H1 (cell line): Measurements from ENCODE around the gene SWT1. TPM values are rescaled to one million over a fixed set of nuclear protein-coding genes. Genes with fewer than 3 reads are reported as not detected.

ENCODE experiments used
- CTCF ChIA-PET: fragments of 300-600 bp; sonication (Branson Sonifier 250); formaldehyde crosslinking; loops from one replicate; lab custom pipeline; 2021; ENCODE audit not compliant: partially characterized antibody; lab: Charles Lee
- POLR2A ChIA-PET: fragments of 300-600 bp; sonication (Branson Sonifier 250); formaldehyde crosslinking; loops from one replicate; lab custom pipeline; 2021; ENCODE audit warnings: inconsistent platforms; ENCODE audit not compliant: partially characterized antibody; lab: Charles Lee
- DNase-seq, 2 experiments: peaks; one replicate each; pipeline versions ENCODE4 v3.0.0 to v3.0.0-alpha.2; 2010 to 2022; ENCODE audit warnings: low spot score in 2 of 2, low read depth in 1 of 2, mixed read lengths in 1 of 2
- FAIRE-seq: peaks from 2 replicates; lab custom pipeline; 2011; peaks lifted over from hg19 to GRCh38; lab: Jason Lieb, UNC
- H2AFZ ChIP-seq: 2 replicates; pipeline ENCODE4 v1.8.1; 2012; ENCODE audit warnings: low read length, inconsistent platforms
- H2AK5ac ChIP-seq: 2 replicates; pipeline ENCODE4 v1.6.1; 2013; ENCODE audit warnings: low read depth, low read length
- H2BK120ac ChIP-seq: replicated peaks from 2 replicates; pipeline ENCODE3; 2013; ENCODE audit warnings: low read depth, low read length, inconsistent platforms
- H2BK12ac ChIP-seq: 2 replicates; pipeline ENCODE4 v1.6.1; 2013; ENCODE audit warnings: low read depth, low read length
- H2BK15ac ChIP-seq: 2 replicates; pipeline ENCODE4 v1.6.1; 2013; ENCODE audit warnings: low read length
- H2BK20ac ChIP-seq: 2 replicates; pipeline ENCODE4 v1.6.1; 2013; ENCODE audit warnings: low read length
- H2BK5ac ChIP-seq: 2 replicates; pipeline ENCODE4 v1.6.1; 2013; ENCODE audit warnings: low read depth, low read length
- H3K14ac ChIP-seq: 2 replicates; pipeline ENCODE4 v1.6.1; 2013; ENCODE audit warnings: inconsistent platforms; ENCODE audit not compliant: insufficient read length
- H3K18ac ChIP-seq: 2 replicates; pipeline ENCODE4 v1.6.1; 2013; ENCODE audit warnings: low read length; ENCODE audit errors: extremely low read depth
- H3K23ac ChIP-seq: 2 replicates; pipeline ENCODE4 v1.6.1; 2013; ENCODE audit warnings: inconsistent platforms; ENCODE audit not compliant: insufficient read length
- H3K23me2 ChIP-seq: 2 replicates; pipeline ENCODE4 v1.6.1; 2013; ENCODE audit warnings: low read depth, low read length
- H3K27ac ChIP-seq: 2 replicates; pipeline ENCODE4 v1.6.1; 2011; ENCODE audit warnings: low read depth, low read length, inconsistent platforms
- H3K27me3 ChIP-seq, 4 experiments: replicated peaks in 1 of 4; 1 replicate in 1 of 4; 2 replicates in 3 of 4; pipeline versions ENCODE4 v1.6.1 to v1.8.1; 2011 to 2013; ENCODE audit warnings: low read length in 3 of 4, mild to moderate bottlenecking in 3 of 4, inconsistent platforms in 2 of 4, mixed read lengths in 2 of 4, moderate library complexity in 1 of 4; ENCODE audit not compliant: control insufficient read depth in 3 of 4, insufficient read depth in 3 of 4; ENCODE audit errors: extremely low read depth in 1 of 4
- H3K36me3 ChIP-seq, 4 experiments: 2 replicates each; pipeline versions ENCODE4 v1.6.1 to v1.8.1; 2011 to 2013; ENCODE audit warnings: mild to moderate bottlenecking in 4 of 4, low read length in 3 of 4, moderate library complexity in 2 of 4, control low read depth in 1 of 4, inconsistent platforms in 1 of 4; ENCODE audit not compliant: insufficient read depth in 4 of 4, control insufficient read depth in 2 of 4
- H3K4ac ChIP-seq: replicated peaks from 2 replicates; pipeline ENCODE3; 2013; ENCODE audit warnings: low read length, low read depth, mixed read lengths, inconsistent platforms; ENCODE audit not compliant: insufficient read length
- H3K4me1 ChIP-seq, 4 experiments: replicated peaks in 1 of 4; 1 replicate in 1 of 4; 2 replicates in 3 of 4; pipeline versions ENCODE4 v1.6.1 to v1.8.1; 2011 to 2013; ENCODE audit warnings: low read length in 3 of 4, inconsistent platforms in 2 of 4, mixed read lengths in 1 of 4; ENCODE audit not compliant: insufficient read depth in 4 of 4, control insufficient read depth in 3 of 4
- H3K4me2 ChIP-seq, 2 experiments: 2 replicates each; pipeline versions ENCODE4 v1.6.1 to v1.8.1; 2011 to 2013; ENCODE audit warnings: low read depth in 2 of 2, low read length in 2 of 2, control low read depth in 1 of 2, inconsistent platforms in 1 of 2, mild to moderate bottlenecking in 1 of 2; ENCODE audit not compliant: insufficient read depth in 1 of 2
- H3K4me3 ChIP-seq, 4 experiments: fragments of 200-600, 300-600 bp in 1 of 4; sonication (generic), shearing (Covaris generic), sonication (Bioruptor Twin) in 1 of 4; 2 replicates each; pipeline versions ENCODE4 v1.5.1 to v1.8.1; 2011 to 2016; ENCODE audit warnings: low read length in 4 of 4, low read depth in 3 of 4, control low read depth in 2 of 4, inconsistent platforms in 2 of 4, mild to moderate bottlenecking in 2 of 4, mixed read lengths in 1 of 4, moderate library complexity in 1 of 4; ENCODE audit not compliant: insufficient read depth in 2 of 4; ENCODE audit errors: extremely low read depth in 1 of 4
- H3K56ac ChIP-seq: replicated peaks from 2 replicates; pipeline ENCODE3; 2013; ENCODE audit warnings: low read depth, mild to moderate bottlenecking, mixed read lengths, low read length, inconsistent platforms; ENCODE audit not compliant: insufficient read length
- H3K79me1 ChIP-seq: 2 replicates; pipeline ENCODE4 v1.6.1; 2013; ENCODE audit warnings: low read depth, low read length, control low read depth
- H3K79me2 ChIP-seq, 2 experiments: 2 replicates each; pipeline versions ENCODE4 v1.6.1 to v1.8.1; 2012 to 2013; ENCODE audit warnings: low read length in 2 of 2, mild to moderate bottlenecking in 2 of 2, inconsistent platforms in 1 of 2; ENCODE audit not compliant: insufficient read depth in 2 of 2, control insufficient read depth in 1 of 2
- H3K9ac ChIP-seq, 4 experiments: replicated peaks in 1 of 4; 1 replicate in 1 of 4; 2 replicates in 3 of 4; pipeline versions ENCODE4 v1.6.1 to v1.8.1; 2011 to 2013; ENCODE audit warnings: low read depth in 3 of 4, low read length in 3 of 4, control low read depth in 2 of 4, mild to moderate bottlenecking in 2 of 4, moderate library complexity in 2 of 4, inconsistent platforms in 1 of 4; ENCODE audit errors: extremely low read depth in 1 of 4
- H3K9me3 ChIP-seq, 2 experiments: 2 replicates each; pipeline versions ENCODE4 v1.6.1 to v1.8.1; 2012 to 2013; ENCODE audit warnings: mild to moderate bottlenecking in 2 of 2, moderate library complexity in 2 of 2, control low read depth in 1 of 2, inconsistent platforms in 1 of 2, low read depth in 1 of 2, low read length in 1 of 2, mixed read lengths in 1 of 2; ENCODE audit not compliant: insufficient read depth in 2 of 2
- H4K20me1 ChIP-seq, 2 experiments: replicated peaks in 1 of 2; 2 replicates each; pipeline versions ENCODE3 to v1.8.1; 2011 to 2013; ENCODE audit warnings: inconsistent platforms in 2 of 2, low read length in 2 of 2, mild to moderate bottlenecking in 1 of 2; ENCODE audit not compliant: insufficient read depth in 2 of 2, control insufficient read depth in 1 of 2
- H4K5ac ChIP-seq: 2 replicates; pipeline ENCODE4 v1.6.1; 2013; ENCODE audit warnings: low read length, low read depth, mixed read lengths, inconsistent platforms; ENCODE audit not compliant: insufficient read length
- H4K8ac ChIP-seq: 2 replicates; pipeline ENCODE4 v1.8.0; 2013; ENCODE audit warnings: mild to moderate bottlenecking, moderate library complexity, low read length, inconsistent platforms; ENCODE audit not compliant: insufficient read depth; ENCODE audit errors: extremely low read depth
- H4K91ac ChIP-seq: replicated peaks from 2 replicates; pipeline ENCODE3; 2013; ENCODE audit warnings: low read length, mixed read lengths, inconsistent platforms; ENCODE audit not compliant: insufficient read length
- CHD2 ChIP-seq: IDR thresholded peaks from 2 replicates; pipeline ENCODE4 v1.6.1; 2012; ENCODE audit warnings: low read length, improper control_type of control experiment
- EGR1 ChIP-seq: IDR thresholded peaks from 2 replicates; pipeline ENCODE4 v1.6.1; 2011; ENCODE audit warnings: low read depth, low read length, borderline replicate concordance
- GABPA ChIP-seq: IDR thresholded peaks from 2 replicates; pipeline ENCODE4 v1.6.1; 2011; ENCODE audit warnings: mild to moderate bottlenecking, low read length, moderate library complexity, borderline replicate concordance; ENCODE audit not compliant: insufficient read depth
- NANOG ChIP-seq: IDR thresholded peaks from 2 replicates; pipeline ENCODE4 v1.6.1; 2011; ENCODE audit warnings: low read length, low read depth, mild to moderate bottlenecking, inconsistent platforms; ENCODE audit not compliant: insufficient read depth, poor library complexity, severe bottlenecking
- RFX5 ChIP-seq: IDR thresholded peaks from 2 replicates; pipeline ENCODE4 v1.6.1; 2011; ENCODE audit warnings: low read depth, low read length, improper control_type of control experiment, borderline replicate concordance
- SIX5 ChIP-seq: IDR thresholded peaks from 2 replicates; pipeline ENCODE4 v1.6.1; 2011; ENCODE audit warnings: mild to moderate bottlenecking, low read depth, low read length
- SP1 ChIP-seq: IDR thresholded peaks from 2 replicates; pipeline ENCODE4 v1.6.1; 2011; ENCODE audit warnings: low read depth, low read length
- TAF7 ChIP-seq: optimal IDR thresholded peaks from 2 replicates; pipeline ENCODE3; 2011; ENCODE audit warnings: low read depth, mild to moderate bottlenecking, inconsistent platforms, low read length, moderate library complexity, borderline replicate concordance
- WGBS, 2 experiments: shearing (Covaris generic) in 1 of 2; methylation state at CpG; one replicate each; pipeline versions ENCODE4 v1.1.6 to v1.1.7; 2013 to 2015; ENCODE audit warnings: low lambda C conversion rate in 2 of 2, mixed read lengths in 2 of 2, inconsistent platforms in 1 of 2, low coverage in 1 of 2, missing lambda C conversion rate in 1 of 2; ENCODE audit not compliant: insufficient replicate concordance in 2 of 2, insufficient coverage in 1 of 2, insufficient read length in 1 of 2; ENCODE audit errors: extremely low coverage in 1 of 2, missing lambda C conversion rate in 1 of 2; 5-methylcytosine and 5-hydroxymethylcytosine counted together
- polyA plus RNA-seq, 7 experiments: library from polyadenylated mRNA; depleted of rRNA in 3 of 7; stranded (reverse) in 5 of 7; unstranded in 2 of 7; fragments of >200 nt in 5 of 7; fragments of 200-250 nt in 2 of 7; gene quantifications; 1 replicate in 5 of 7; 2 replicates in 1 of 7; 4 replicates in 1 of 7; pipeline versions ENCODE4 v1.2.1 to v1.2.3, GENCODE V29; 2011 to 2013; ENCODE audit warnings: missing spikeins in 2 of 7, mixed read lengths in 2 of 7
- total RNA-seq: library from RNA; stranded (reverse); fragmentation: NEBNext Ultra II Directional; extraction: Animal tissue kit (Norgen Biotek cat#: 25700); gene quantifications from 2 replicates; pipeline ENCODE4 v1.2.1, GENCODE V29; 2021
- TF ChIP-seq, protein P1 (sequence below): IDR thresholded peaks from 2 replicates; pipeline ENCODE4 v1.6.1; 2011; ENCODE audit warnings: low read depth, mild to moderate bottlenecking, low read length; ENCODE audit not compliant: insufficient read depth
- TF ChIP-seq, protein P2 (sequence below): IDR thresholded peaks from 2 replicates; pipeline ENCODE4 v1.6.1; 2011; ENCODE audit warnings: low read length, improper control_type of control experiment

Gene SWT1
- total and polyA plus RNA-seq, 2 of the 8 experiments (the other 6 are each of a cell fraction or from before 2014, with no cell fraction given) = 1.4 to 6.2 TPM

DNA sequence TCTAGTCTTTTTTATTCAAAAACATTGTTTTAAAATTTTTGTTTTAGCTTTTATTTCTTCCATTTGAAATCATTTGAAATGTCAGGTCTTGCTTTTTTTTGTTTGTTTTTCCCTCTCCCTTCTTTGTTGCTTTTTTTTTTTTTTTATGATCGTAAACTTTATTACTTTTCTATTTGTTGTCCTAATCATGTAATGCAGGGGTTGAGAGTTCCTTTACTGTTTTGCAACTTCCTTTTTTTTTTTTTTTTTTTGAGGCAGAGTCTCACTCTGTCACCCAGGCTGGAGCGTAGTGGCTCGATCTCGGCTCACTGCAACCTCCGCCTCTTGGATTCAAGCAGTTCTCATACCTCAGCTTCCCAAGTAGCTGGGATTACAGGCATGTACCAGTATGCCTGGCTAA, 135.3 kb downstream of the SWT1 start:
- Histone ChIP-seq H4K20me1 (no peaks in the 10 kb centered on the region), H3K18ac (no peak overlapping the region), H4K91ac (no peak overlapping the region), H3K23me2 (no peaks in the 10 kb centered on the region), H3K27me3 (no peaks in the 10 kb centered on the region), H3K4ac (no peak overlapping the region), H3K14ac (no peak overlapping the region)
- TF ChIP-seq CHD2 (no peak), SIX5 (no peak), NANOG (no peak), EGR1 (no peak), RFX5 (no peak), GABPA (no peak), TAF7 (no peak), SP1 (no peak)
- TF ChIP-seq, protein P1, sequence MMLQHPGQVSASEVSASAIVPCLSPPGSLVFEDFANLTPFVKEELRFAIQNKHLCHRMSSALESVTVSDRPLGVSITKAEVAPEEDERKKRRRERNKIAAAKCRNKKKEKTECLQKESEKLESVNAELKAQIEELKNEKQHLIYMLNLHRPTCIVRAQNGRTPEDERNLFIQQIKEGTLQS = no peak
- TF ChIP-seq, protein P2, sequence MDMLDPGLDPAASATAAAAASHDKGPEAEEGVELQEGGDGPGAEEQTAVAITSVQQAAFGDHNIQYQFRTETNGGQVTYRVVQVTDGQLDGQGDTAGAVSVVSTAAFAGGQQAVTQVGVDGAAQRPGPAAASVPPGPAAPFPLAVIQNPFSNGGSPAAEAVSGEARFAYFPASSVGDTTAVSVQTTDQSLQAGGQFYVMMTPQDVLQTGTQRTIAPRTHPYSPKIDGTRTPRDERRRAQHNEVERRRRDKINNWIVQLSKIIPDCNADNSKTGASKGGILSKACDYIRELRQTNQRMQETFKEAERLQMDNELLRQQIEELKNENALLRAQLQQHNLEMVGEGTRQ = no peak
- TF ChIP-seq, all 59 proteins: peak for 0
- no peak overlapping the region for H3K23ac ChIP-seq
- no peak overlapping the region for H3K27ac ChIP-seq
- POLR2A ChIA-PET = interaction anchor here (1.2 to 3.2 kb wide), 3 partner anchors 8 to 122 kb away, joined by 3 to 13 read pairs (median 10); no protein-coding TSS in a partner anchor
- CTCF ChIA-PET = interaction anchor here (0.6 to 3.2 kb wide), 3 partner anchors 10 to 112 kb away, joined by 3 to 10 read pairs (median 4); no protein-coding TSS in a partner anchor
- H3K9ac ChIP-seq = no peak overlapping the region
- no peak overlapping the region for H2BK12ac ChIP-seq
- H3K56ac ChIP-seq = no peak overlapping the region
- H2BK120ac ChIP-seq = no peak overlapping the region
- H4K8ac ChIP-seq = no peak overlapping the region
- no peaks in the 10 kb centered on the region for H3K4me1 ChIP-seq
- WGBS, 2 experiments = 83% methylated on average over 2 of the region's 5 CpGs; no CpG with 5 or more reads in 1 of the 2 experiments
- no peak overlapping the region for H2BK15ac ChIP-seq
- H3K9me3 ChIP-seq = no peaks in the 10 kb centered on the region
- H2BK20ac ChIP-seq = no peak overlapping the region
- no peak overlapping the region for H4K5ac ChIP-seq
- H3K79me2 ChIP-seq = no peaks in the 10 kb centered on the region
- no peak overlapping the region for H2BK5ac ChIP-seq
- no peak overlapping the region for H3K4me2 ChIP-seq
- H3K79me1 ChIP-seq = no peaks in the 10 kb centered on the region
- H2AK5ac ChIP-seq = no peak overlapping the region
- peaks cover 0 to 28% (median 14%) of the 10 kb centered on the region in 4 experiments; a peak in 6 of 8 replicates for H3K36me3 ChIP-seq
- FAIRE-seq (no peak), DNase-seq (no peak)
- no peak overlapping the region for H2AFZ ChIP-seq
- H3K4me3 ChIP-seq = no peak overlapping the region
